HCT116 (cell line): ENCODE data around the gene C14orf180. TPM values are rescaled to one million over a fixed set of nuclear protein-coding genes. Genes with fewer than 3 reads are reported as not detected.

Source experiments
- ATAC-seq: fragments of 200-7000 bp; cut with Tn5 transposase; 2 replicates; pipeline ENCODE4 v1.9.1; 2020; ENCODE audit warnings: mild to moderate bottlenecking, moderate library complexity
- BruUV-seq: library from RNA; stranded (reverse); fragments of 400-500 nt; replicated peaks from 2 replicates; lab custom pipeline; 2021; lab: Mats Ljungman, UMichigan
- CTCF ChIA-PET: fragments of 300-600 bp; sonication (Branson Sonifier 250); formaldehyde crosslinking; loops from one replicate; lab custom pipeline; 2021; ENCODE audit warnings: antibody characterized with exemption; lab: Charles Lee
- POLR2A ChIA-PET: fragments of 300-600, 350-600 bp; sonication (Branson Sonifier 250); formaldehyde crosslinking; loops from one replicate; lab custom pipeline; 2021; ENCODE audit warnings: antibody characterized with exemption; lab: Charles Lee
- RAD21 ChIA-PET, 2 experiments: fragments of 300-600 bp; sonication (Branson Sonifier 250); formaldehyde crosslinking; loops; one replicate each; lab custom pipeline; 2023; ENCODE audit warnings: low total read pairs in 2 of 2; ENCODE audit not compliant: uncharacterized antibody in 2 of 2, unreplicated experiment in 2 of 2, low non-redundant PET in 1 of 2; lab: Charles Lee
- DNase-seq: peaks from one replicate; pipeline ENCODE4 v3.0.0-alpha.2; 2010; ENCODE audit warnings: low read depth, low spot score
- H2AFZ ChIP-seq: fragments of 200-600 bp; shearing (Covaris generic), sonication (generic); 2 replicates; pipeline ENCODE4 v1.6.1; 2017; ENCODE audit warnings: low read depth, mixed run types, mixed read lengths, antibody characterized with exemption, low read length; ENCODE audit not compliant: poor library complexity, severe bottlenecking
- H3K27ac ChIP-seq: 2 replicates; pipeline ENCODE4 v1.5.1; 2012; ENCODE audit warnings: low read depth, low read length
- H3K27me3 ChIP-seq: fragments of 200-600 bp; sonication (generic); 2 replicates; pipeline ENCODE4 v1.6.1; 2016; ENCODE audit warnings: mixed run types, low read length, mixed read lengths; ENCODE audit not compliant: insufficient read depth
- H3K36me3 ChIP-seq, 2 experiments: fragments of 200-500 bp in 1 of 2; fragments of 200-600 bp in 1 of 2; sonication (Bioruptor generic) in 1 of 2; sonication (generic) in 1 of 2; 2 replicates each; pipeline versions ENCODE4 v1.5.1 to v1.6.1; 2014 to 2016; ENCODE audit warnings: low read length in 2 of 2, inconsistent platforms in 1 of 2, mixed read lengths in 1 of 2, mixed run types in 1 of 2; ENCODE audit not compliant: insufficient read depth in 2 of 2, control insufficient read depth in 1 of 2
- H3K4me1 ChIP-seq, 2 experiments: fragments of 200-600 bp in 1 of 2; sonication (generic) in 1 of 2; 2 replicates each; pipeline versions ENCODE4 v1.5.1 to v1.6.1; 2012 to 2017; ENCODE audit warnings: low read length in 2 of 2, inconsistent platforms in 1 of 2, mild to moderate bottlenecking in 1 of 2, mixed read lengths in 1 of 2, mixed run types in 1 of 2, moderate library complexity in 1 of 2; ENCODE audit not compliant: insufficient read depth in 2 of 2, control insufficient read depth in 1 of 2
- H3K4me2 ChIP-seq: fragments of 200-600 bp; sonication (generic); 2 replicates; pipeline ENCODE4 v1.6.1; 2017; ENCODE audit warnings: mixed run types, low read length, mixed read lengths
- H3K4me3 ChIP-seq, 2 experiments: fragments of 200-600 bp in 1 of 2; sonication (generic) in 1 of 2; replicated peaks in 1 of 2; 2 replicates each; pipeline ENCODE4 v1.5.1; 2011 to 2016; ENCODE audit warnings: low read length in 2 of 2, control low read depth in 1 of 2, low read depth in 1 of 2, mild to moderate bottlenecking in 1 of 2, mixed read lengths in 1 of 2, mixed run types in 1 of 2
- H3K79me2 ChIP-seq: fragments of 200-600 bp; sonication (generic); 2 replicates; pipeline ENCODE4 v1.6.1; 2017; ENCODE audit warnings: mild to moderate bottlenecking, mixed run types, low read length, moderate library complexity, mixed read lengths; ENCODE audit not compliant: insufficient read depth
- H3K9ac ChIP-seq: fragments of 200-600 bp; sonication (generic); 2 replicates; pipeline ENCODE4 v1.6.1; 2016; ENCODE audit warnings: low read length, mixed read lengths
- H3K9me2 ChIP-seq: fragments of 200-600 bp; sonication (generic), shearing (Covaris generic); 2 replicates; pipeline ENCODE4 v1.6.1; 2017; ENCODE audit warnings: mixed run types, mild to moderate bottlenecking, moderate library complexity; ENCODE audit not compliant: insufficient read depth
- H3K9me3 ChIP-seq, 2 experiments: fragments of 200-500 bp in 1 of 2; fragments of 200-600 bp in 1 of 2; sonication (Bioruptor generic) in 1 of 2; sonication (generic) in 1 of 2; 2 replicates each; pipeline ENCODE4 v1.6.1; 2014 to 2017; ENCODE audit warnings: low read length in 2 of 2, mixed read lengths in 2 of 2, inconsistent platforms in 1 of 2, low read depth in 1 of 2, mild to moderate bottlenecking in 1 of 2, mixed run types in 1 of 2, moderate library complexity in 1 of 2; ENCODE audit not compliant: control insufficient read depth in 1 of 2, insufficient read depth in 1 of 2
- H4K20me1 ChIP-seq: fragments of 200-600 bp; sonication (generic), shearing (Covaris generic); 2 replicates; pipeline ENCODE4 v1.6.1; 2017; ENCODE audit warnings: mixed run types, mild to moderate bottlenecking, moderate library complexity; ENCODE audit not compliant: insufficient read depth
- ATF3 ChIP-seq: IDR thresholded peaks from 2 replicates; pipeline ENCODE4 v1.6.1; 2012
- CBX3 ChIP-seq: IDR thresholded peaks from 2 replicates; pipeline ENCODE4 v1.6.1; 2012; ENCODE audit warnings: low read depth
- CEBPB ChIP-seq: IDR thresholded peaks from 2 replicates; pipeline ENCODE4 v1.6.1; 2012; ENCODE audit warnings: low read depth
- CTCF ChIP-seq, 3 experiments: fragments of 200-600 bp in 1 of 3; sonication (generic) in 1 of 3; IDR thresholded peaks in 2 of 3; conservative IDR thresholded peaks in 1 of 3; 2 replicates each; pipeline ENCODE4 v1.5.1; 2012 to 2017; ENCODE audit warnings: low read depth in 2 of 3, low read length in 2 of 3, antibody characterized with exemption in 1 of 3, borderline replicate concordance in 1 of 3, control low read depth in 1 of 3, mild to moderate bottlenecking in 1 of 3, mixed read lengths in 1 of 3, mixed run types in 1 of 3, moderate library complexity in 1 of 3; ENCODE audit not compliant: insufficient read depth in 1 of 3
- ELF1 ChIP-seq: IDR thresholded peaks from 2 replicates; pipeline ENCODE4 v1.6.1; 2012; ENCODE audit warnings: low read depth, borderline replicate concordance
- EZH2phosphoT487 ChIP-seq: fragments of 200-600 bp; IDR thresholded peaks from 2 replicates; pipeline ENCODE4 v1.6.1; 2018; ENCODE audit warnings: antibody characterized with exemption, borderline replicate concordance
- FOSL1 ChIP-seq: IDR thresholded peaks from 2 replicates; pipeline ENCODE4 v1.6.1; 2012; ENCODE audit warnings: low read depth
- MAX ChIP-seq: IDR thresholded peaks from 2 replicates; pipeline ENCODE4 v1.6.1; 2012
- POLR2A ChIP-seq: IDR thresholded peaks from 2 replicates; pipeline ENCODE4 v1.7.0; 2011; ENCODE audit warnings: borderline replicate concordance; ENCODE audit not compliant: insufficient read depth, insufficient read length; ENCODE audit errors: extremely low read depth
- RAD21 ChIP-seq: IDR thresholded peaks from 2 replicates; pipeline ENCODE4 v1.6.1; 2012; ENCODE audit warnings: low read depth, mild to moderate bottlenecking
- REST ChIP-seq: IDR thresholded peaks from 2 replicates; pipeline ENCODE4 v1.6.1; 2012; ENCODE audit warnings: low read depth
- SIN3A ChIP-seq: IDR thresholded peaks from 2 replicates; pipeline ENCODE4 v1.6.1; 2012; ENCODE audit warnings: low read depth
- SP1 ChIP-seq: IDR thresholded peaks from 2 replicates; pipeline ENCODE4 v1.6.1; 2012; ENCODE audit warnings: low read depth
- SRF ChIP-seq: IDR thresholded peaks from 2 replicates; pipeline ENCODE4 v1.6.1; 2012; ENCODE audit warnings: low read depth
- TCF7L2 ChIP-seq: IDR thresholded peaks from 2 replicates; pipeline ENCODE4 v1.7.0; 2011; ENCODE audit warnings: borderline replicate concordance, inconsistent platforms; ENCODE audit not compliant: insufficient read depth, insufficient read length; ENCODE audit errors: extremely low read depth
- YY1 ChIP-seq: IDR thresholded peaks from 2 replicates; pipeline ENCODE4 v1.6.1; 2011; ENCODE audit warnings: low read length, low read depth, moderate library complexity, mild to moderate bottlenecking; ENCODE audit not compliant: insufficient replicate concordance; ENCODE audit errors: extremely low read depth
- ZFX ChIP-seq: fragments of 450-650 bp; IDR thresholded peaks from 2 replicates; pipeline ENCODE4 v1.6.1; 2017
- intact Hi-C: fragments of 100-400 bp; cut with micrococcal nuclease; formaldehyde crosslinking; loops from 2 replicates; pipeline ENCODE4 v1.10.0; 2022
- total RNA-seq: library from RNA; stranded (reverse); gene quantifications from one replicate; pipeline ENCODE4 v1.2.1, GENCODE V29; 2021; ENCODE audit not compliant: unreplicated experiment

Gene C14orf180
- total RNA-seq, 1 experiment from 2014 or later, result not detected

- intact Hi-C loops, result no loop called here
- Histone ChIP-seq H3K4me3 (no peak overlapping the region), H4K20me1 (no peaks in the 10 kb centered on the region), H3K4me2 (no peak overlapping the region), H2AFZ (no peak overlapping the region), H3K4me1 (no peaks in the 10 kb centered on the region), H3K27me3 (peaks cover 27% of the 10 kb centered on the region), H3K79me2 (no peaks in the 10 kb centered on the region), H3K27ac (no peak overlapping the region), H3K9me2 (no peaks in the 10 kb centered on the region), H3K36me3 (no peaks in the 10 kb centered on the region), H3K9me3 (no peaks in the 10 kb centered on the region), H3K9ac (no peak overlapping the region)
- POLR2A ChIA-PET, result no interaction called here
- CTCF ChIA-PET, result no interaction called here
- RAD21 ChIA-PET, result no interaction called here
- BruUV-seq, result no TSS peak
- DNase-seq (no peak), ATAC-seq (no peak)
- no peak for TF ChIP-seq ELF1
- TF ChIP-seq POLR2A, result no peak
- TF ChIP-seq ATF3, result no peak
- TF ChIP-seq FOSL1, result no peak
- no peak for TF ChIP-seq SRF
- TF ChIP-seq YY1, result no peak
- no peak for TF ChIP-seq CBX3
- no peak for TF ChIP-seq ZFX
- TF ChIP-seq SIN3A, result no peak
- TF ChIP-seq REST, result no peak
- TF ChIP-seq CTCF (IDR thresholded peaks at IDR 0.05 in 2 of 3, conservative IDR thresholded peaks at IDR 0.05 in 1 of 3; ENCODE audit: borderline replicate concordance in 1 of 3, insufficient read depth in 1 of 3, low read depth in 2 of 3, low read length in 2 of 3), result no peak
- TF ChIP-seq MAX, result no peak
- TF ChIP-seq CEBPB, result no peak
- no peak for TF ChIP-seq TCF7L2
- no peak for TF ChIP-seq SP1
- TF ChIP-seq RAD21, result no peak
- no peak for TF ChIP-seq EZH2phosphoT487
Observed at GRCh38 chr14:104530646-104531045, 48.9 kb upstream of the C14orf180 start.
